DND-41 (cell line): ENCODE data around the gene CACNA2D4.

Experiments
- EZH2 ChIP-seq: IDR thresholded peaks from 3 replicates; pipeline ENCODE4 v1.6.1; 2012; ENCODE audit warnings: borderline replicate concordance, low read depth, mild to moderate bottlenecking, moderate library complexity, low read length, inconsistent platforms; ENCODE audit not compliant: severe bottlenecking
- TF ChIP-seq, protein P1 (sequence below): IDR thresholded peaks from 2 replicates; pipeline ENCODE4 v1.5.1; 2012; ENCODE audit warnings: borderline replicate concordance, low read length, moderate library complexity, mild to moderate bottlenecking; ENCODE audit not compliant: poor library complexity, severe bottlenecking; ENCODE audit errors: extremely low read depth

DNA sequence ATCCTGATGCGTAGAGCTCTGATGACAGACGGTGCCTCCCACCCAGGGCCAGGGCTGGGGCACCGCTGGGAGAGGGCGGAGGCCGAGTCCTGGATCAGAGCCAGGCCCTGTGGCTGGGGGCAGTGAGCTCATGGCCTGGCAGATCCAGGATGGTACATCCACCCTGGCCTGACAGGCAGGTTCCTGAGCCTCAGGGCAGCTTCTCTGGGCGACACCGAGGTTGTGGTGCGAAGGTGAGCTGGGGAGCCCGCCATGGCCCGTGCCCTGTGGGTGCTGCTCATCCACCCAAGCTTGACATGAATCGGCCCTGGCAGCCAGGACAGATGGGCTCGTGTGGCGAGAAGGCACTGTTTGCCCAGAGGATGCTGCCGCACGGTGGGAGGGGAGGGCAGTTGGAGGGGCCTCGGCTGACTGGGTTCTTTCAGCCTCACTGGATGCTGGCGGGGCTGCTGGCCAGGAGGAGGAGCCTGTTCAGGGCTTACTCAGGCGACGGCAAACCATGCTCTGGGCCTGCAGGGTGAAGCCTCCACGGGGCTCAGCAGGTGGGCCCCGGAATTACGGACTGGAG, 81.5 kb downstream of the CACNA2D4 start:
- TF ChIP-seq EZH2 = no peak
- TF ChIP-seq, protein P1, sequence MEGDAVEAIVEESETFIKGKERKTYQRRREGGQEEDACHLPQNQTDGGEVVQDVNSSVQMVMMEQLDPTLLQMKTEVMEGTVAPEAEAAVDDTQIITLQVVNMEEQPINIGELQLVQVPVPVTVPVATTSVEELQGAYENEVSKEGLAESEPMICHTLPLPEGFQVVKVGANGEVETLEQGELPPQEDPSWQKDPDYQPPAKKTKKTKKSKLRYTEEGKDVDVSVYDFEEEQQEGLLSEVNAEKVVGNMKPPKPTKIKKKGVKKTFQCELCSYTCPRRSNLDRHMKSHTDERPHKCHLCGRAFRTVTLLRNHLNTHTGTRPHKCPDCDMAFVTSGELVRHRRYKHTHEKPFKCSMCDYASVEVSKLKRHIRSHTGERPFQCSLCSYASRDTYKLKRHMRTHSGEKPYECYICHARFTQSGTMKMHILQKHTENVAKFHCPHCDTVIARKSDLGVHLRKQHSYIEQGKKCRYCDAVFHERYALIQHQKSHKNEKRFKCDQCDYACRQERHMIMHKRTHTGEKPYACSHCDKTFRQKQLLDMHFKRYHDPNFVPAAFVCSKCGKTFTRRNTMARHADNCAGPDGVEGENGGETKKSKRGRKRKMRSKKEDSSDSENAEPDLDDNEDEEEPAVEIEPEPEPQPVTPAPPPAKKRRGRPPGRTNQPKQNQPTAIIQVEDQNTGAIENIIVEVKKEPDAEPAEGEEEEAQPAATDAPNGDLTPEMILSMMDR = no peak
